Trophoblast cell (in vitro differentiated cells and primary cell): Measurements from ENCODE around the gene HNRNPH1. TPM values are rescaled to one million over a fixed set of nuclear protein-coding genes. Genes with fewer than 3 reads are reported as not detected.
"Not testable (repeated sequence)": the region's sequence is repeated elsewhere in the genome, so short reads cannot be mapped to it uniquely, and the experiment has no call there.

ENCODE experiments used
- DNase-seq, 2 donors: peaks; one replicate each; pipeline ENCODE4 v3.0.0-alpha.2; 2016
- H2AFZ ChIP-seq: 2 replicates; pipeline ENCODE4 v1.6.1; 2013; ENCODE audit warnings: low read length, moderate library complexity, mild to moderate bottlenecking; ENCODE audit not compliant: insufficient read depth, poor library complexity
- H2AK5ac ChIP-seq: 2 replicates; pipeline ENCODE4 v1.6.1; 2013; ENCODE audit warnings: mild to moderate bottlenecking, low read length
- H2BK120ac ChIP-seq: 2 replicates; pipeline ENCODE4 v1.6.1; 2013; ENCODE audit warnings: low read length, mild to moderate bottlenecking, moderate library complexity; ENCODE audit not compliant: insufficient read depth, poor library complexity
- H2BK12ac ChIP-seq: 2 replicates; pipeline ENCODE4 v1.6.1; 2013; ENCODE audit warnings: mild to moderate bottlenecking, low read length, moderate library complexity
- H2BK5ac ChIP-seq: 2 replicates; pipeline ENCODE4 v1.6.1; 2013; ENCODE audit warnings: low read length, low read depth, moderate library complexity, mild to moderate bottlenecking; ENCODE audit not compliant: poor library complexity
- H3K14ac ChIP-seq: 2 replicates; pipeline ENCODE4 v1.6.1; 2013; ENCODE audit warnings: mild to moderate bottlenecking, low read length
- H3K18ac ChIP-seq: 2 replicates; pipeline ENCODE4 v1.6.1; 2013; ENCODE audit warnings: mild to moderate bottlenecking, low read length
- H3K23ac ChIP-seq: 2 replicates; pipeline ENCODE4 v1.6.1; 2013; ENCODE audit warnings: low read length
- H3K27ac ChIP-seq: 2 replicates; pipeline ENCODE4 v1.5.1; 2013; ENCODE audit warnings: low read depth, mild to moderate bottlenecking, inconsistent platforms, low read length, moderate library complexity
- H3K27me3 ChIP-seq: 2 replicates; pipeline ENCODE4 v1.6.1; 2013; ENCODE audit warnings: inconsistent platforms, mild to moderate bottlenecking, low read length, moderate library complexity; ENCODE audit not compliant: insufficient read depth
- H3K36me3 ChIP-seq, 2 experiments: 1 replicate in 1 of 2; 2 replicates in 1 of 2; pipeline ENCODE4 v1.6.1; 2013; ENCODE audit warnings: low read length in 2 of 2, mild to moderate bottlenecking in 2 of 2, moderate library complexity in 1 of 2; ENCODE audit not compliant: insufficient read depth in 2 of 2, control insufficient read depth in 1 of 2
- H3K4ac ChIP-seq: 2 replicates; pipeline ENCODE4 v1.6.1; 2013; ENCODE audit warnings: low read depth, mild to moderate bottlenecking, low read length, moderate library complexity
- H3K4me1 ChIP-seq, 2 experiments: 1 replicate in 1 of 2; 2 replicates in 1 of 2; pipeline ENCODE4 v1.6.1; 2013; ENCODE audit warnings: low read length in 2 of 2, mild to moderate bottlenecking in 2 of 2, moderate library complexity in 1 of 2; ENCODE audit not compliant: insufficient read depth in 2 of 2, control insufficient read depth in 1 of 2
- H3K4me2 ChIP-seq: 2 replicates; pipeline ENCODE4 v1.6.1; 2013; ENCODE audit warnings: inconsistent platforms, mild to moderate bottlenecking, low read length, moderate library complexity
- H3K4me3 ChIP-seq: 2 replicates; pipeline ENCODE4 v1.5.1; 2013; ENCODE audit warnings: mild to moderate bottlenecking, low read depth, low read length, inconsistent platforms
- H3K79me1 ChIP-seq: one replicate; pipeline ENCODE4 v1.6.1; 2013; ENCODE audit warnings: low read length
- H3K79me2 ChIP-seq: 2 replicates; pipeline ENCODE4 v1.6.1; 2013; ENCODE audit warnings: low read length, mild to moderate bottlenecking; ENCODE audit not compliant: control insufficient read depth, insufficient read depth, poor library complexity
- H3K9ac ChIP-seq: 2 replicates; pipeline ENCODE4 v1.6.1; 2013; ENCODE audit warnings: mild to moderate bottlenecking, low read length
- H3K9me3 ChIP-seq: 2 replicates; pipeline ENCODE4 v1.6.1; 2013; ENCODE audit warnings: low read depth, mild to moderate bottlenecking, control low read depth, inconsistent platforms, low read length; ENCODE audit not compliant: insufficient read depth
- H4K12ac ChIP-seq: 2 replicates; pipeline ENCODE4 v1.6.1; 2013; ENCODE audit warnings: low read depth, mild to moderate bottlenecking, low read length, moderate library complexity
- H4K8ac ChIP-seq: 2 replicates; pipeline ENCODE4 v1.6.1; 2013; ENCODE audit warnings: low read depth, mild to moderate bottlenecking, low read length, moderate library complexity
- H4K91ac ChIP-seq: one replicate; pipeline ENCODE4 v1.6.1; 2013; ENCODE audit warnings: low read depth, mild to moderate bottlenecking, low read length, moderate library complexity
- WGBS: extraction: QIAGEN DNeasy Blood & Tissue Kit; methylation state at CpG from one replicate; pipeline ENCODE4 v1.1.7; 2013; ENCODE audit warnings: missing lambda C conversion rate; ENCODE audit not compliant: insufficient read length, insufficient coverage; ENCODE audit errors: extremely low coverage; 5-methylcytosine and 5-hydroxymethylcytosine counted together
- polyA plus RNA-seq: library from polyadenylated mRNA; stranded (reverse); fragments of 200-250 nt; gene quantifications from 2 replicates; pipeline ENCODE4 v1.2.3, GENCODE V29; 2013

The HNRNPH1 gene, protein sequence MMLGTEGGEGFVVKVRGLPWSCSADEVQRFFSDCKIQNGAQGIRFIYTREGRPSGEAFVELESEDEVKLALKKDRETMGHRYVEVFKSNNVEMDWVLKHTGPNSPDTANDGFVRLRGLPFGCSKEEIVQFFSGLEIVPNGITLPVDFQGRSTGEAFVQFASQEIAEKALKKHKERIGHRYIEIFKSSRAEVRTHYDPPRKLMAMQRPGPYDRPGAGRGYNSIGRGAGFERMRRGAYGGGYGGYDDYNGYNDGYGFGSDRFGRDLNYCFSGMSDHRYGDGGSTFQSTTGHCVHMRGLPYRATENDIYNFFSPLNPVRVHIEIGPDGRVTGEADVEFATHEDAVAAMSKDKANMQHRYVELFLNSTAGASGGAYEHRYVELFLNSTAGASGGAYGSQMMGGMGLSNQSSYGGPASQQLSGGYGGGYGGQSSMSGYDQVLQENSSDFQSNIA
- polyA plus RNA-seq, result 408 and 418 TPM in 2 replicates

DNA sequence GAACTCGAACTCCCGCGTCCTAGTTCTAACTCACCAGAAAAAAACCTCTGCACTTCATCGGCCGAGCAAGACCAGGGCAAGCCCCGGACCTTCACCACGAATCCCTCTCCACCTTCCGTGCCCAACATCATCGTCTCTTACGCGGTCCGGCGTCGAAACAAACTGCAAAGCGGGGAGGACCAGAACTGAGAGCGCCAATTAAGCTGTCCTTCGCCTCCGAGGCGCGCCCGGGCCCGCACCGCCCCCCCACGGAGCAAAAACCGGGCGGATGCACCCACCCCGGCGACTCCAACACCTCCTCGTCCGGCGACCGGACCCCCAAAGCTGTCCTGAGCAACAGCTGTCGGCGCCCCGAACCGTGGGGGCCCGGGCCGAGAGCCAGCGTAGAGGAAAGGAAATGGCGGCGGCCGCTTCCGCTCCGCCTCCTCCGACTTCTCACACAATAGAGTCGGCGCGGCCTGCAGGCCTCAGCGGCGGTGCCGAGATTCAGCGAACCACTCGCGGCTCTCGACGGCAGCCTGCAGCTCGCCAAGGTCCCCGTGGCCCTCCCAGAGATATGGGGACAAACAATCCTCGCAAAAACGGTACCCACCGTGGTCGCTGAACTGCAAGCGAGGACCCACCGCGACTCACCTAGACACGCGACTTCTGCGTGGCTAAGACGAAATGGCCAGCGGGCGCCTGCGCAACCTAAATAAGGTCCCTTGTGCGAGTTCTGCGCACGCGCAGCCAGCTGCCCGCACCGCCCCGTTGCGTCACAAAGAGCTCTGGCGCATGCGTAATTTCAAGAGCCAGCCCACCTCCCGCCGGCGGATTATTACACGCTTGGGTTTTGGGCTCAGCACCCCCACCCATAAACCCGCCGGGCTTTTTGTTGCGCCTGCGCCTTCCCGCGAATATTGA, at the start of gene HNRNPH1:
Gene HNRNPH1, minus strand, starts transcription at position 669 of the 903 bp plus-strand sequence. Its CDS starts 538 bp downstream, at position 131.
- peak within 1 kb of the TSS; percentile 100 for H4K12ac ChIP-seq
- H2BK5ac ChIP-seq, result peak within 1 kb of the TSS; percentile 96
- H3K9me3 ChIP-seq, result no peaks in the 10 kb centered on the region
- peak; percentile 99 to 100 for DNase-seq
- peak within 1 kb of the TSS; percentile 100 for H4K91ac ChIP-seq
- H3K14ac ChIP-seq, result peak within 1 kb of the TSS; percentile 100
- peaks cover 9 to 10% of the 10 kb centered on the region in 2 experiments for H3K4me1 ChIP-seq
- no peaks in the 10 kb centered on the region for H3K27me3 ChIP-seq
- H3K4me2 ChIP-seq, result peak within 1 kb of the TSS; percentile 82
- H3K79me2 ChIP-seq, result peaks cover 24% of the 10 kb centered on the region
- peak within 1 kb of the TSS; percentile 99 for H2BK120ac ChIP-seq
- H2BK12ac ChIP-seq, result peak within 1 kb of the TSS; percentile 61
- peak within 1 kb of the TSS; percentile 100 for H3K4ac ChIP-seq
- no peak within 1 kb of the TSS for H3K23ac ChIP-seq
- peak within 1 kb of the TSS; percentile 93 for H3K4me3 ChIP-seq
- peak within 1 kb of the TSS; percentile 100 for H2AK5ac ChIP-seq
- peak within 1 kb of the TSS; percentile 99 for H3K18ac ChIP-seq
- peak within 1 kb of the TSS; percentile 99 for H3K9ac ChIP-seq
- H2AFZ ChIP-seq, result peak within 1 kb of the TSS; percentile 98
- peaks cover 14% of the 10 kb centered on the region for H3K79me1 ChIP-seq
- peak within 1 kb of the TSS; percentile 100 for H4K8ac ChIP-seq
- peak within 1 kb of the TSS; percentile 94 for H3K27ac ChIP-seq
- peaks cover 12 to 20% of the 10 kb centered on the region in 2 experiments for H3K36me3 ChIP-seq
- WGBS, result no CpG with 5 or more reads among the region's 92 CpGs

DNA sequence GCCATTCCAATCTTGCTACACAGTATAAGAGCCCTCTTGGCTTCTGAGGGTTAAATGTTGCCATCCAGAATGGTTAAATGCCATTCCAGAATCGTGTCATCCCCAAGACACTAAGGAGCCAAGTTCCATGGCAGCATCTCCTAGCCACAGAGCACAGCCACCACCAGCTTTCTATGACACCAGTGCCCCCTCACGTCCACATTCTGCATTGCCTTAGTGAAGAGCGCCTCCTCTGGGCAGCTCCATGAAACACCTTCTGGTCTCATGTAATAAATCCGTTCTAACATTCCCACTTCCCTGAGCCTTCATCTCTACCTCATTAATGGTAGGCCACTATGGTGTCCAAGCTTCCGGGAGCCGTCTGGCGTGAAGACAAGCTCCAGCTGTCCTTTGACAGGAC, 44.9 kb upstream of the HNRNPH1 start:
- Histone ChIP-seq H2BK120ac (no peak overlapping the region), H3K9me3 (peaks cover 1% of the 10 kb centered on the region), H3K14ac (no peak overlapping the region), H4K12ac (no peak overlapping the region), H3K23ac (no peak overlapping the region), H3K27me3 (no peaks in the 10 kb centered on the region), H2BK12ac (no peak overlapping the region), H3K9ac (no peak overlapping the region), H3K4me1 (peaks cover 0 to 2% of the 10 kb centered on the region in 2 experiments), H4K91ac (no peak overlapping the region), H3K79me2 (no peaks in the 10 kb centered on the region), H3K4ac (no peak overlapping the region), H3K4me2 (no peak overlapping the region), H2AK5ac (no peak overlapping the region), H3K36me3 (peaks cover 4 to 5% of the 10 kb centered on the region in 2 experiments), H3K79me1 (no peaks in the 10 kb centered on the region), H3K27ac (no peak overlapping the region), H3K4me3 (no peak overlapping the region), H3K18ac (no peak overlapping the region), H2BK5ac (no peak overlapping the region), H2AFZ (no peak overlapping the region), H4K8ac (no peak overlapping the region)
- no CpG with 5 or more reads among the region's 7 CpGs for WGBS
- DNase-seq, result peak; percentile 37 to 68

DNA sequence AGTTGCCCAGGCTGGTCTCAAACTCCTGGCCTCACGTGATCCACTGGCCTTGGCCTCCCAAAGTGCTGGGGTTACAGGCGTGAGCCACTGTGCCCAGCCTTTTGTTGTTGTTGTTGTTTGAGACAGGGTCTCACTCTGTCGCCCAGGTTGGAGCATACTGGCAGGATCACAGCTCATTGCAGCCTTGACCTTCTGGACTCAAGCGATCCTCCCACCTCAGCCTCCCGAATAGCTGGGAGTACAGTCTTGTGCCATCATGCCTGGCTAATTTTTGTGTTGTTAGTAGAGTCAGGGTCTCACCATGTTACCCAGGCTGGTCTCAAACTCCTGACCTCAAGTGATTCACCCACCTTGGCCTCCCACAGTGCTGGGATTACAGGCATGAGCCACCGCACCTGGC, 38.2 kb upstream of the HNRNPH1 start:
- H3K36me3 ChIP-seq, H3K4me2 ChIP-seq, H3K79me2 ChIP-seq, H4K12ac ChIP-seq, DNase-seq, H3K4ac ChIP-seq, H3K4me3 ChIP-seq, H4K91ac ChIP-seq, H3K79me1 ChIP-seq, H2AK5ac ChIP-seq, H2AFZ ChIP-seq, H3K9me3 ChIP-seq, H3K23ac ChIP-seq, H3K14ac ChIP-seq, H2BK5ac ChIP-seq, H2BK120ac ChIP-seq, H3K27me3 ChIP-seq, H3K27ac ChIP-seq, H2BK12ac ChIP-seq, H3K18ac ChIP-seq, H3K9ac ChIP-seq, H4K8ac ChIP-seq, H3K4me1 ChIP-seq: not testable (repeated sequence)
- no CpG with 5 or more reads among the region's 6 CpGs for WGBS

DNA sequence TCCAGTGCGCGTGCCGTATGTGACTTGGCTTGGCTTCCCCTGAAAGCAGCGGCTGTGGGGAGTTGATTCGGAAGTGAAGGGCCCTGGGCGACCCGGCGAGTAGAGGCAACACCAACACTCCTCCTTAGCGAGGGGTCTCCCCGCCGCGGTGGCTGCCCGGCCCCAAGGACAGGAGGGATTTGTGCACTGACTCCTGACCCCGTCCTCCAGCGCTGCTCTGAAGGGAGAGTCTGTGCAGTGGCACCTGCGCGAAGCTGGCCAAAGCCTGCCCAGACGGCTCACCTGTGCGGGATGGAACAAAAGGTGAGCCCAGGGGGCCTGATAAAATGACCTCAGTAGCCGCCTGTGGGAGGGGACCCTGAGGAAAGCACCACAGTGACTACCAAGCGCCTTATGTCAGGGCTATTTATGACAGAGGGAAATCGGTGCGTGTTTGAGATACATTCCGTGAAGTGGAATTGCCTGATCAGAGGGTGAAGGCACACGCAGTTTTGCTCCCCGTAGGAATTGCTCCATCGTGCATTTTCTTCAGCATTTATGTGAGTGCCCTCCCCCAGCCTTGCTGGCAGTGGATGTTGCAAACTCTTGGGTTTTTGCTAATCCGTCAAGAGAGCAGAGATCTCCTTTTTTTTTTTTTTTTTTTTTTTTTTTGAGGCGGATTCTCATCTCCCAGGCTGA, 34.8 kb upstream of the HNRNPH1 start:
- not testable (repeated sequence) for H3K27me3 ChIP-seq, H3K79me2 ChIP-seq, H2AK5ac ChIP-seq, H3K36me3 ChIP-seq, H3K9ac ChIP-seq, H3K4me1 ChIP-seq, H3K14ac ChIP-seq, H3K23ac ChIP-seq, H3K9me3 ChIP-seq, H3K4ac ChIP-seq, H3K79me1 ChIP-seq, H2BK5ac ChIP-seq, H4K91ac ChIP-seq, H3K18ac ChIP-seq, H4K12ac ChIP-seq, H2BK120ac ChIP-seq, H2BK12ac ChIP-seq, H3K27ac ChIP-seq
- peak overlapping the region; percentile 71 for H3K4me2 ChIP-seq
- DNase-seq, result peak; percentile 17 to 61
- WGBS, result no CpG with 5 or more reads among the region's 29 CpGs
- peak overlapping the region; percentile 59 for H3K4me3 ChIP-seq
- peak overlapping the region; percentile 30 for H2AFZ ChIP-seq
- H4K8ac ChIP-seq, result peak overlapping the region; percentile 1
